ENCODE measurements around the gene KAZN.

The KAZN gene

DNA sequence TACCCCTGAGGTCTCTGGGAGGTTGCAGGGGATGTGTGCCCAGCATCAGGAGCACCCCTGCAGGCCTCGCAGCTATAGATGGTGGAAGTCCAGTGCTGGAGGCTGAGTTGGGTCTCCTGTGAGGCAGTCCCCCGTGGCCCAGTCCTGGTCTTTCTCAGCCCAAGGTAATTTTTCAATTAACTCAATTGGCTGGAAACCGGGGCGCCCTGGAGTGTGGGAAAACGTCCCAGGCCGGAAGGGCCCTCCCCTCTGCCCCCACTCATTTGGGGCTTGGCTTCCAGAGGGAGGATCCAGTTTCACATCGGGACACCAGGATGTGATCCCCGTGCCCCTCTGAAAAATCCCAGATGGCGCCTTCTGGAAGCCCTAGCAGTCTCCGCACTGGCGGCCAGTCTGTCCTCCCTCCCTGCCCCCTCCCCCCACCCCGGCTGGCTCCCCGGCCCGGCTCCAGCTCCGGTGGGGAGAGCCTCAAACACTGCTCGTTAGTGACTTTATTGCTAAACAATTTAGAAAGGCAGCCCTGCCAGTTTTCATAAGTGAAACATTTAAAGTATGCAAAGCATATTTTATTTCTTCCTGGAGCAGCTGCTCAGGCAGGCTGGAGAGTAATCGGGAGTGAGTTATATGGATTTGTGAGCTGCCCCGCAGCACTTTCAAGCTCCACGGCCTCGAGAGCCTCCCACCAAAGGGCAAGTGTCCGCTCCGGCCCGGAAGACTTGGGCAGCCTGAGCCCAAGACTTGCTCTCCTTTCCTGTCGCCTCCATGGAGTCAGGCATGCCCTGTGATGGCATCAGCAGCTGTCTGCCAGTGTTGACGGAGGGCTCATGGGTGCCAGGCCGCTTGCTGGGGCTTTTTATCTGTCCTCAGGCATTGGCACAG, 346.9 kb downstream of the KAZN start:
- no peak for DNase-seq

- DNase-seq: no peak
Observed at GRCh38 chr1:14946011-14946359, 347.5 kb downstream of the KAZN start.

DNA sequence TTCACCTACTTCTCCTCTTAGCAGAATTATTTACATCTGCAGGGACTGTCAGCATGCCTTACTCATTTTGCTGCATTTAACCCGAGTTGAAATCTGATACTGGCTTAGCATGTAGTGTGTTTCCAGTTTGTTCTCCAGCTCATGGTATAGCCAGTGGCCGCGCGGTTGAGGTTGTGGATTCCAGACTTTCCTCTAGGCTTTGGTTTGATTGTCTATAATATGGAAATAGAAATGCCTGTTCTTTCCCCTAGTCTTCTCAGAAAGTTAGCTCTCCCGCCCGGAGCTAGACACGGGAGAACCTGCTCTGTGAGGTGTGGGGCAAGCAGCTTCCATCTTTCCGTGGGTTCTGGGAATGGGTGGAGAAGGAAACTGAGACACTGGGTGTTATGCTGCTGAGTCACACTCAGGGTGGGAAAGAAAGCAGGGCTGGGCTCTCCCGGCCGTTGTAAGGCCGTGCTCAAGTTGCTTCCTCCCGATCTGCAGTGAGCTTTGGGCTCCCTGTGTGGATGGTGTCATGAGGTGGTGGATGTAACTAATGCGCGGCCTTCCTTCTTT, 348.3 kb downstream of the KAZN start:
- no peak for DNase-seq

GRCh38 chr1:14947421-14947820, 348.9 kb downstream of the KAZN start:
- no peak for DNase-seq

DNA sequence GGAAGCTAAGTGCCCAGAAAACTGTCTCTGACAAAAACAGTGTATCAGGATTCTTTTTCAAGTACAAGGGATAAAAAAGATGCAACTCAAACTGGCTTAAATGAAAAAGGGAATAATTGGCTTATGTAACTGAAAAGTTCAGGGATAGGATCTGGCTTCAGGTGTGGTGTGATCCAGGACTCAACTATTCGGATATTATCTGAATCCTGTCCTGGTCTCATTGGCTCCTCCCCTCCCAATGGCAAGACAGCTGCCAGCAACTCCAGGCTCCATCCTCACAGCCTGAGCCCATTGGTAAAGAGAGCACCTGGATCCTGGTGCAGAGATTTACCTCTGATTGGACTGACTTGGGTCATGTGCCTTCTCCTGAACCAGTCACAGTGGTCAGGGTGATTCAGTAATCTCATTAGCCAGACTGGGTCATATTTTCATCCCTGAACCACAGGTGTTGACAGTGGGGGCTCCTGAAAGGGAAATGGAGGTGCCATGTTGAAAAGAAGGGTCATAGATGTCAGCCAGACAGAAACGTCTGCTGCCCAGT, 349.7 kb downstream of the KAZN start:
- DNase-seq: no peak

DNA sequence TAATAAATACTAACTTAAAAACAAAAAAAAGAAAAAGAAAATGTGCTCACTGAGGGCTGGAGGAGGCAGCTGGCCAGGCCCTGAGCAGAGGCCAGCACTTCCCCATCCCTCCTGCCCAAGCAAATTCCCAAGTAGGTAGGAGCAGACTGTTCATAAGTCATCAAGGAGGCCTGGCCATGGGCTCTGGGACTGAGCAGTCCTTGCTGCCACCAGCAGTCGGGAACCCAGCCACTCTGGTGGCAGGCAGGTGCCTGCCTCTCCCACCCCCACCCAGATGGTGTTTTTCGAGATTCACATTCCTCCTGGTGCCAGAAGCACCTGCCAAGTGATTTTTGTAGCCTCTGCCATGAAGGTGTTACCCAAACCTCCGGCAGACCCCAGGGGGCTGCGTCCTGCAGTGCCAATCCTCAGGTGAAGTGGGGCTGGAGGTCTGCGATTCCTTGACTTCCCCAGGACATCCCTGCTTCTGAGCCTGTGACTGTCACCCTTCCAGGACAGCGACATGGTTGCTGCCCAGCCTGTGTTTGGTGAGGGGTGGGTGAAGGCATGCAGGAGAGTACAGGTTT, 350.9 kb downstream of the KAZN start:
- no peak for DNase-seq

- DNase-seq: no peak
Observed at GRCh38 chr1:14949836-14950713, 351.6 kb downstream of the KAZN start.

- no peak for DNase-seq
Observed at GRCh38 chr1:14951766-14952165, 353.3 kb downstream of the KAZN start.

- no peak for DNase-seq
Observed at GRCh38 chr1:14952626-14953314, 354.3 kb downstream of the KAZN start.

DNA sequence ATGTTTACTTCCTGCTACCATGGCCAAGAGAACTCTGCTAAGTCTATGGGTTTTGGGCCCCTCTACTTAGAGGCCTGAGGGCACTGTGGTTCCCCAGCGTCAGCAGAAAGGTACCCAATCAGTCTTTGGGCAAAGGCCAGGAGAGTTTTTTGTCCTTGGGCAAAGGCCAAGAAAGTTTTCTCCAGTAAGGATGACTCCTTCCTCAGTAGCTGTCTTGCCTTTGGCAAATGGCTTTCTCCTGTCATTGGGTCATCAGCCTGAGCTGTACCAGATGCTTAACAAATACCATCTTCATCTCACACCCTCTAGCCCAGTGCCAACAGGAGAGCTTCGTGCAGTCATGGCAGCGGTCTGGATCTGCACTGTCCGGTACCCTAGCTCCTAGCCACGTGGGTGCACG, 355.7 kb downstream of the KAZN start:
- DNase-seq: no peak

DNA sequence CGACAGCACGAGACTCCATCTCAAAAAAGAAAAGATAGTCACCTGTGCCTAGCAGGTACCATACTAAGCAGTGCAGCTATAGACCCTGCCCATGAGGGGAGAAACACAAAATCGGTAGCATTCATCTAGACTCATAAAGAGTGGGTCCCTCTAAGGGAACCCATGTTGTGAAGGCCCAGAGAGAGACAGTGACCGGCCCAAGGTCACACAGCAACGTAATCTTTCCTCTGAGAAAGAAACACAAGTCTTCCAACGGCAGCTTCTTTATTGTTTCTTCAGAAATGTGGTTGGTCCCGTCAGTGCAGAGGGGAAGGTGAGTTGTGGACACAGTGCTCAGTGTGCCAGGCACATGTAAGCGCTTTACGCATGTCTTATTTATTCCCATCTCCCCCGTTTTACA, 356.4 kb downstream of the KAZN start:
- no peak for DNase-seq

DNA sequence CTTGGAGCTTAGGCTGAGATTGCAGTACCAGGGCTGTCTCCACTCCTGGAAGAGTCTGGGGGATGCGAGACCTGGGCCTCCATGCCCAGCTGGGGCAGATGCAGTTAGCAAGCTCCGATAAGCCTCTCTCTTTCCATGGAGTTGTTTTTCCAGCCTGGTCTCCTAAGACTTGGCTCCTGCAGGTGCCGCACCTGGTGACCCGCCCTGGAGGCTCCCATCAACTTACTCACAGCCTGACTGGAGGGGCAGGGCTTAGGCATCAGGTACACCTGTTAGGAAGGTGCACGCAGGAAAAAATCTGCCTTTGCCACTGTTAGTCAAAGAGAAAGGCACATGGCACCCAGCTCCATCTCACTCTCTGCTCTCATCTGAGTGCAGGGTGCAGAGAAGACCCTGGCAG, 356.9 kb downstream of the KAZN start:
- DNase-seq: no peak

DNA sequence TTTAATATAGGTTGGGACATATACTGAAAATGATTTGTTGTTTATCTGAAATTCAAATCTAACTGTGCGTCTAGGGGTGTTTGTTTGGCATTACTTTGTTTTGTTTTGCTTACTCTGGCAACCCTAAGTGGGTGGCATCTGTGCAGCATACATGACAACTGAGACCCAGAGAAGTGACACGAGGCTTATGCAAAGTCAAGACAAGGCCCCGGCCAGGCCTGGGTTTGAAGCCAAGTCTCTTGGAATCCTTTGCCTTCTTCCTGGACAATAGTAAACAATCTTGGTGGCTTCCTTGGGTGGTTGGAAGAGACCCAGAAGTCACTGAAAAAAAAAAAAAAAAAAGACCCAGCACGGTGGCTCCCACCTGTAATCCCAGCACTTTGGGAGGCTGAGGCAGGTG, 357.5 kb downstream of the KAZN start:
- no peak for DNase-seq

- DNase-seq: no peak
Observed at GRCh38 chr1:14956579-14957195, 358.2 kb downstream of the KAZN start.

- no peak for DNase-seq
Observed at GRCh38 chr1:14957375-14958098, 359.1 kb downstream of the KAZN start.

DNA sequence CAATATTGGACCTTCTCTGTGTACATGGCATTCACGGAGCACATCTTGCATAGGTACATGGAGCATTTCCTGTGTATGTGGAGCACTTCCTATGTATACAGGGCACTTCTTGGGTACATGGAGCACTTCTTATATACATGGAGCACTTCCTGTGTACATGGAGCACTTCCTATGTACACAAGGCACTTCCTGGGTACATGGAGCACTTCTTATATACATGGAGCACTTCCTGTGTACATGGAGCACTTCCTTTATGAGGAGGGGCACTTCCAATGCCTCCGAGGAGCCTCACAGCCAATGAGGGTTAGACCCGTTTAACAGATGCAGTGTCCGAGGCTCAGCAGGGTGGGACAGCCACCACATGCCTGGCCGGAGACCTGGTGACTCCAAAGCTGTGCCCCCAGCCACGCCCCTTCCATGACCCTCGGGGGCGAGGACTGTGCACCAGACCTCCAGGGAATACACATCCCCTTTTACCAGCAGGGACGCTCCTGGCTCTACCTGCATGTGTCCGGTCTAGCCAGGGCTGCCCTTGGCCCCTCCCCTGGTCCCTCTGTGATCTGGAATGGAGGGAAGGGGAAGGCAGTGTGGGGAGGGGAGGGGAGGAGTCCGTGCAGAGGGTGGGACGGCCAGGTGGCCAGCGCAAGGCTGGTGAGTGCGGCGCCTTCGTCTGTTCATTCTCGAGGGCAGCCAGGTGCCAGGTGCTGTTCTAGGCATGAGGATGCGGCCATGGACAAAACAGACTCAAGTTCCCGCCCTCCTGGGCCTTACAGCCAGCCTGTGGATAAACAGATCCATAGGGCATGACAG, 360.0 kb downstream of the KAZN start:
- no peak for DNase-seq

DNA sequence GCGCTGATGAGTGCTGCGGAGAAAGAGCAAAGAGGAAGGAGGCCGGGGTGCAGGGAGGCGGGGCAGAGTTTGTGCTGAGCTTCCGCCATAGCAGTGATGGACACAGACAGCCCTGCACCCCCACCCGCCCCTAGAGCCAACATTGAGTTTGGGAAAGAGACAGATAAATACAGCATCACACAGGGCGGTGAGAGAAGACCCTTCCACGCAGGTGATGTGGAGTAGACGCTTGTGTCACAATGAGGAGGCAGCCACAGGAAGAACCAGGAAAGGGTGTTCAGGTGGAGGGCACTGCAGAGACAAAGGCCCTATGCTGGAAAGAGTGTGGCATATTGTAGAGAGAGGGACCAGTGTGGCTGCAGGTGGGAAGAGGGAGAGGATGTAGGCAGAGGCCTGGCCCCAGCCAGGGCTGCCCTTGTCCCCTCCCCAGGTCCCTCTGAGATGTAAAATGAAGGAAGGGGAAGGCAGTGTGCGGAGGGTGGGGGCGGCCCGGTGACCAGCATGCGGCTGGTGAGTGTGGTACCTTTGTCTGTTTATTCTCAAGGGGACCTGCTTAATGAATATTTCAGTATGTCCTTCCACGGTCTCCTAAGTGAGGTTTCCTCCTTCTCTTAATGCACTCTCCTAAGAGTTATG, 360.7 kb downstream of the KAZN start:
- no peak for DNase-seq

- no peak for DNase-seq
Observed at GRCh38 chr1:14961661-14962267, 363.3 kb downstream of the KAZN start.

DNA sequence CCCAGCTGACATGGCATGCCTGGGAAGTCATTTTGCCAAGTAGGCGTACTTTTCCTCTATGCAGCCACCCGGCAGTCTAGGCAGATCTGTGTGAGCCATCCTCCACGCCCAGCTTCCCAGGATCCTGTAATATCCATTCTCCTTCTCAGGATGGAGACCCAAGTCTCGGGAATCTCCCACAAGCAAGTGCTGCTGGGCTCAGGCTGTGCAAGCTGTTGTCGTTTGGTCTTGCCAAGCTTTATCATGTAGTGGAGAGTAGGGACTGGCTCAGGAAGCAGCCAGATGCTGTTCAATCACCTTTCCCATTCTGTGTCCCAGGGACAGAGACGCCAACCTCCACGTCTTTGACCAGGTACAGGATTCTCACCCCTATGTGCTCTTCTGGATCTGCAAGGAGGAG, 363.9 kb downstream of the KAZN start:
- no peak for DNase-seq

Measured in NCI-H1105 treated with DMSO at 0.1 percent for 48 hours (cell line).